SKM-1 (cell line): ENCODE data around the gene FNDC10.

ENCODE experiments used
- DNase-seq: peaks from one replicate; lab custom pipeline; 2025; ENCODE audit not compliant: unreplicated experiment; lab: John Stamatoyannopoulos, UW

The FNDC10 gene

GRCh38 chr1:1616045-1616790 is 16.3 kb upstream of the FNDC10 start:
- no peak for DNase-seq

- DNase-seq: peak; percentile 93
These were observed 15.5 kb upstream of the FNDC10 start, which contains the start of gene MIB2 for GRCh38 chr1:1615256-1616044. MIB2 (plus strand) TSS chr1:1615500; CDS start chr1:1623453, 7,953 bp downstream.

DNA sequence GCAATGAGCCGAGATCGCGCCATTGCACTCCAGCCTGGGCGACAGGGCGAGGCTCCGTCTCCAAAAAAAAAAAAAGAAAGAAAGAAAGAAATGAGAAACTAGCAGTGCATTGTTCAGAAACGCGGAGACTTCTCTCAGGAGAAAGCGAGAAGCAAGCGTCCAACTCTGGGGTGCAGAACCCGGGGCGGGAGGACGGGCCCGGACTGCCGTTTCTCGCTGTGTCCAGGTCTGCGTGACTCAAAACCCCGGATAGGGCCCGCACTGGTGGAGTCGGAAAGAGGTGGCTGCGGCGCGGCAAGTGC is 15.0 kb upstream of the FNDC10 start:
- no peak for DNase-seq

GRCh38 chr1:1614204-1614953 is 14.4 kb upstream of the FNDC10 start:
- DNase-seq: peak; percentile 50

GRCh38 chr1:1613509-1614082 is 13.7 kb upstream of the FNDC10 start:
- no peak for DNase-seq

GRCh38 chr1:1612104-1612400 is 12.1 kb upstream of the FNDC10 start:
- DNase-seq: no peak

DNA sequence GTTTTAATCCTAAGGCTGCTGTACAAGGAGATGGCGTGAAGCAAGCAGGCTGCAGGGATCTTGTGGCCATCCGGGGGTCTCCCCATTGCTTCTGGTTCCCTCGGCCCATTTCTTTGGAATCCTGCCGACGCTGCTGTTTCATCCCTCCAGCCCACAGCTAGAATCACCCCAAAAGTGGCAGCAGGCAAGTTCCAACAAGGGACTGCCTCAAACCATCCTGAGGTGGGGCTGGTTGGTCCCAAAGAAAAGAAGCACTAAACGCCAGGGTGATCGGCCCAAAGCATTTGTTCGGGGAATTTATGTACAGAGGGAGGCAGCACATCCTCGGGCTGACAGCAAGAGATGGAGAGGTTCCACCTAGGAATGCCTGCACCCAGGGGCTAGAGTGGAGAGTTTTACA is 10.9 kb upstream of the FNDC10 start:
- DNase-seq: no peak

DNA sequence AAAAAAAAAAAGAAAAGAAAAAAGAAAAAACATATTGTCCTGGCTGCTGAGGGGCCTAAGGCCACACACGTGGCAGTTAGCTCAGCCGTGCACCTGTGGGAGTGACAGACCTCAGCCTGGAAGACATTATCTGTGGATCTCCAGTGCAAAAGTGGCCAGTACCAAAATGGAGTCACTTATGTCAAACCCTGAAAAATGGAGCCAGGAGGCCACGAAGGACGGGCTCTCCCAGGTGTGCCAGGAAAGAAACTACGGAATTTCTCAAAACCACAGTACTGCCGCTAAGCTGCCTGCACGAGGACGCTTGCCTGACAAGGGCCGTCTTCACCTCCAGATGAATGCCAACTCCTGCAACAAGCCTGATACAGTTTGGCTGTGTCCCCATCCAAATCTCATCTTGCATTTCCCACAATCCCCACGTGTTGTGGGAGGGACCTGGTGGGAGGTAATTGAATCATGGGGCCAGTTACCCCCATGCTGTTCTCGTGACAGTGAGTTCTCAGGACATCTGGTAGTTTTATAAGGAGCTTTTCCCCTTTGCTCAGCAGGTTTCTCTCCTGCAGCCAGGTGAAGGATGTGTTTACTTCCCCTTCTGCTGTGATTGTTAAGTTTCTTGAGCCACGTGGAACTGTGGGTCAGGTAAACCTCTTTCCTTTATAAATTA is 10.0 kb upstream of the FNDC10 start:
- DNase-seq: no peak

- no peak for DNase-seq
These were observed 6.3 kb upstream of the FNDC10 start for GRCh38 chr1:1606232-1606631.

- DNase-seq: no peak
These were observed 5.8 kb upstream of the FNDC10 start for GRCh38 chr1:1605724-1606123.

- no peak for DNase-seq
These were observed 5.2 kb upstream of the FNDC10 start for GRCh38 chr1:1605034-1605591.

- DNase-seq: no peak
These were observed 4.6 kb upstream of the FNDC10 start for GRCh38 chr1:1604374-1605033.

- DNase-seq: no peak
These were observed 3.9 kb upstream of the FNDC10 start for GRCh38 chr1:1603671-1604373.

GRCh38 chr1:1602968-1603506 is 3.1 kb upstream of the FNDC10 start:
- DNase-seq: no peak

DNA sequence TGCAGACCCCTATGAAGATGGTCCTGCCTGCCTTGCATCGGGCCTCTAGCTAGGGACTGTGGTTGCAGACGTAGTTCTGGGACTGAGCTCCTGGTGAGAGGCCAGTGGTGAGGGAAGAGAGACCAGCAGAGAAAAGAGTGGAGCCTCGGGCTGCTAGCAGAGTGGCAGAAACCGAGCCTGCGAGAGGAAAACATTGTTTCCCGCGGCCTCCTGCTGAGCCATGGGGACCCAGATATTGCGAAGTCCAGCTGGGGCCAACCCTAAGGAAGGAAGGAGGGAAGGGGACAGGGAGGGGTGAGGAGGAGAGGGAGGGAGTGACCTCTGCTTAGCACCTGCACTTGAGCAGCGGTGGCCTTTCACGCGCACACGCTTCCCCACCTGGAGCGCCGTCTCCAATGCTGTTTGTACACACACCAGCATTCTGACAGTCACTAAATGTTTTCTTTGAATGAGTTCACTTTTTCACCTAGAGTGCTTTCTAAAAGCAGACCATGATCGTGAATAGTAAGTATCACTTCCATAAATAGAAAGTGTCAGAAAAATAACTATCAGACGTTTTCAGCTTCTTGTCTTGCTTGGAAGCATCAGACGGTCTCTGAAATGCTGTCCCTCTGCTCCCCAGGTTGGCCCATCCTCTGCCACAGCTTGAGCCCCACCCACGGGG is 2.5 kb upstream of the FNDC10 start:
- DNase-seq: no peak

DNA sequence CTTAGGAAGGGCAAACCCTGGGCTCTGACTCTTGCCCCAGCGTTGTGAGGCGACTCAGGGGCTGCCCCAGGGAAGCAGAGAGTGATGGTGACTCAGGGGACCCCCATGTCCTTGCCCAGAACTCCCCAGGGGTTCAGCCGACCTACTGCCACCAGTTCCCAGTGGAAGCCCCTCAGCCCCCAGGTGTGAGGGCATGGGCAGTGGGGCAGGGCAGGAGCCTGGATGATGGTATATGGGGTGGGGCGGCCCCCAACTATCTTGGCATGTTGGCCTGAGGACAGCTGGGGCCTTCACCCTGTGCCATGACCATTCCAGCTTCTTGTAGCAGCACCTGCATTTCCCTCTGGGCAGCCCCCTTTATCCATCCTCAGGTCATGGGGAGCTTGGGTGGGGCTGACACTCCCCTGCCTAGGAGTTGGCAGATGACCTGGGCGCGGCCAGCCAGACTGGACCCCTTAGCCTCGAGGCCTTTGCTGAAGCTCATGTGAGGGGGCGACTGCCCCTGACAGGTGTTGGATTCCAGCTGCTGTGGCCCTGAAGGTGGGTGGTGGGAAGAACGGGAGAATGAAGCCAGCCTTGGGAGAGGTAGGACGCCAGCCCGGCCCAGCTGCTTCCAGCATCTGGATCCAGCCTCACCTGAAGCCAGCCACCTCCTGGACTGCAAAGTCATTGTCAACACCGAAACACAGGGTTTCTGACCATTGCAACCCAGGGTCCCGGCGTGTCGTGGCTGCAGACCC is 1.8 kb upstream of the FNDC10 start:
- DNase-seq: no peak

- no peak for DNase-seq
These were observed 1.1 kb upstream of the FNDC10 start for GRCh38 chr1:1600861-1601563.
